Stimulated activated CD8-positive, alpha-beta memory T cell treated with anti-CD3 and anti-CD28 coated beads, Interleukin-4, amount 100 ng/mL, for 1 hour (primary cell): ENCODE data around the gene ADK.
"Not testable (repeated sequence)": the region's sequence is repeated elsewhere in the genome, so short reads cannot be mapped to it uniquely, and the experiment has no call there.

Source experiments
- DNase-seq, 2 donors: peaks; one replicate each; pipeline ENCODE4 v3.0.0-alpha.2; 2020; ENCODE audit warnings: low read depth in 2 of 2, low spot score in 1 of 2

The ADK gene

DNA sequence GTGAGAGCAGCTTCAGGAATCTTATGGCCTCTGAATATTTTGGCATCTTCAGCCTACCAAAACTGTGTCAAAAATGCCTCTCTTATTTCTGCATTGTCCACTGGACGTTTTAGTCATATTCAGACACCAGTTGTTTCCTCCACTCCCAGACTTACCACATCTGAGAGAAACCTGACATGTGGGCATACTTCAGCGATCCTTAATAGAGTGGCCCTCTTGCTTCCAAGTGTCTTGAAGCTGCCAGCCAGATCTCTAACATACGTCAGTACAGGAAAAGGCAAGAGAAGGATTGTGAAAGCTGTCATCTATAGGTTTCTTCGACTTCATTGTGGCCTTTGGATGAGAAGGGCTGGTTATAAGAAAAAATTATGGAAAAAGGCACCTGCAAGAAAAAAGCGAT, 376.6 kb downstream of the ADK start:
- DNase-seq = not testable (repeated sequence)

- no peak for DNase-seq
Measured at GRCh38 chr10:74529205-74529604, 378.2 kb downstream of the ADK start.

GRCh38 chr10:74530981-74531380, 380.0 kb downstream of the ADK start:
- DNase-seq = no peak

DNA sequence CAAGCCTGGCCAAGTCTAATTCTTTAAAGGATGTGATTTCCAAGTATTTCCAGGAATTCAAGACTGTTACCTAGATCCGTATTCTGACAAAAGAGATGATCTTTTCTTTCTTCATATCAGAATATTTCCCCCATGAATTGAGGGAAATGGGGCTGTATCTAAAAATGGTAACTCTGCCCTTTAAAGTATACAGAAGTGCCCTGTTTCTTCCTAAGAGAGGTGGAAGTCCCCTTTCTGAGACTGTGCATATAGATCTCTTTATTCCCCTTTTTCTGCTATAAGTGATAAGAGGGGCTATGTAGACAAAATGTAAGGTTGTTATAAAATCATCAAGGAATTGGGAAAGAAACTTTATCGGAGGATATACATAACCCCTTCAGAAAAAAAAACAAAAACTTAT, 388.3 kb downstream of the ADK start:
- no peak for DNase-seq

GRCh38 chr10:74541375-74541774, 390.4 kb downstream of the ADK start:
- DNase-seq = no peak

DNA sequence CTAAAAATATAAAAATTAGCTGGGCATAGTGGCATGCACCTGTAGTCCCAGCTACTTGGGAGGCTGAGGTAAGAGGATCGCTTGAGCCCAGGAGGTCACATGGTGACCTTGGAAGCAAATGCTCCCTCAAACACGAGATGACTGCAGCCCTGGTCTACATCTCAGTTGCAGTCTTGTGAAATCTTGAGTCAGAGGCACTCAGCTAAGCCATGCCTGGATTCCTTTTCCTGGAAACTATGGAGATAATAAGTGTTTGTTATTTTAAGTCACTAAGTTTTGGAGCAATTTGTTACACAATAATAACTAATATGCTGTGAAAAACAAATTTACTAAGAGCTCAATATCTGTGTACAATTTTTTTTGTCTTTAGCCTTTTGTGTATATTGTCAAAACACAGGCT, 391.1 kb downstream of the ADK start:
- no peak for DNase-seq

GRCh38 chr10:74543276-74543675, 392.3 kb downstream of the ADK start:
- no peak for DNase-seq

DNA sequence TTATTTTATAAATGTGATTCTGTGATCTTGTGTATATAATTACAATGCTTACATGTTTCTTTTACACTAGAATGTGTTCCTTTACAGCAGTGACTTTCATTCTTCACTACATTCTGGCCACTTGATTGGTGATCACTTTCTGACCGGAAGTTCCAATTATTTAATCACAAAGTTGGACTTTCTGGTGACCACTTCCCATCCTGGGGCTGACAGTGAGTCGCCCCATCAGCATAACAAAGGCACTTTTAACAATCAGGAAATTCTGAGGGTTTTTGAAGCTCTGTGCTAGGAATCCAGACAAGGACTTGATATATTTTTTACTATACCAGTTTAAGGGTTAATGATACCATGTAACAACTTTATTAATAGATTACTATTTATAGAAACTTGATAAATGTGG, 393.1 kb downstream of the ADK start:
- no peak for DNase-seq

GRCh38 chr10:74548676-74549075, 397.7 kb downstream of the ADK start:
- no peak for DNase-seq

DNA sequence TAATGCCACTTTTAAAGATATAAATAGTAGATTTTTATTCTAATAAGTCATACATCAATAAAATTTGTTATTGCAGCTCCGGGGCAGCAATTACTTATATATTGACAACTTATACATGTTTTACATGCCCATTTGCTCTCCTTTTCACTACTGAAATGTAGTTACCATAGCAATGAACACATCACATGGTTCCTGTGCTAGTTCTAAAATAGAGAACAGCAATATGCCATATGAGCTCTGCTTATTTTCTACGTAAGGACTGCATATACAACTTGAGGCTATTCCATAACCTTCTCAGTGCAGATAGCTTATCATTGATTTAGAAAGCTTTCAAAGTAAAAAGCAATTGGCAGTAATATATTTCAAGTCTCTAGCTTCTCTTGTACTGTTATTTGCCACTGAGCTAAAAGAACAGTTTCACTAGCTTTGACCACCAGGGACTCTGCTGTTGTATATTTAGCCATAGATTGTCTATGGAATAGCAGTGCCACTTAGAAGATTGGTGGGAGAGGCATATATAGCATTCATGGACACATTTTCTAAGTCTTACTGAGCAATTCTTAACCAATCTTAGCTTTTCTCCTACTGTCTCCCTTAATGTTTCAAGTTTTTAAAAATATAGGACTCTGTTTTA, 405.2 kb downstream of the ADK start:
- no peak for DNase-seq

DNA sequence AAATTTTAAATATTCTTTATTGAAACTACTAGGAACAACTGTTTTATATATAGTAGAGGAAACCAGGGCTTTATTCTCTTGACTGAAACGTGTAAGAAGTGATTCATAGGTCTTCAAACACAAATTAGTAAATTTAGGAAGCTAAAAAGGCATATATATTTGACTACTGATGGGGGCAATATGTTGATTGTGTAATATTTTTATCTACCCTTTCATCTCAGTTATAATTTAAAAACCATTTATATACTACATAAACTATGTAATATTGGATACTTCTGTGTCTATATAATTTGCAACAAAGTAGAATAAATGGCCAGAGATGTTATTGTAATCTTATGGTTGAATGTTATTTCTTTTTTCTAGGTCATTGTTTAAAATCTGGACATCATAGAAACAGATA, 406.1 kb downstream of the ADK start:
- no peak for DNase-seq

DNA sequence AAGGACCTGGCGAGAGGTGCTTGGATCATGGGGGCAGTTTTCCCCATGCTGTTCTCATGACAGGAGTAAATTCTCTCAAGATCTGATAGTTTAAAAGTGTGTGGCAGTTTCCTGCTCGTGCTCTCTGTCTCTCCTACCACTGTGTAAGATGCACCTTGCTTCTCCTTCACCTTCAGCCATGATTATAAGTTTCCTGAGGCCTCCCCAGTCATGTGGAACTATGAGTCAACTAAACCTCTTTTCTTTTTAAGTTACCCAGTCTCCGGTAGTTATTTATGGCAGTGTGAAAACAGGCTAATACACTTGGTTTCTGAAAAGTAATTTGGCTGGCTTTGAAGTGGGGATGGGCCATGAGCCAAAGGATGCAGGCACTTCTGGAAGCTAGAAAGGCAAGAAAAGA, 407.4 kb downstream of the ADK start:
- DNase-seq = no peak

DNA sequence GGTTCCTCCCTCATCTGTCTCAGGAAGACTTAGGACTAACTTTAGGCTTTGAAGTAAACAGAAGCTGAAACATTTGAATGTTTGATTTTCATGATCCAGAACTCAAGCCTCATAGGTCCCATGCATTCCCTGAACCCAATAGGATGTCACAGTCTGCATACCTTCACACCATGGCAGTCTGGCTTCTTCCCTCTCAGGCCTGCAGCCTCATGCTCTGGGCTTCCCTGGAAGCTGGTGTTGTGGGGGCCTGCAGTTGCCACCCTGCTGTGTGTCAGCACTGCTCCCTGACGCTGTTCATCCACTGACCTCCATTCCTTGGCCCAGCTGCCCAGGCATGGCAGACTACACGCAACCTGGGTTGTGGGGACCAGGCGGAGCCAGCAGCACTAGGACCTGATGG, 407.9 kb downstream of the ADK start:
- DNase-seq = no peak

DNA sequence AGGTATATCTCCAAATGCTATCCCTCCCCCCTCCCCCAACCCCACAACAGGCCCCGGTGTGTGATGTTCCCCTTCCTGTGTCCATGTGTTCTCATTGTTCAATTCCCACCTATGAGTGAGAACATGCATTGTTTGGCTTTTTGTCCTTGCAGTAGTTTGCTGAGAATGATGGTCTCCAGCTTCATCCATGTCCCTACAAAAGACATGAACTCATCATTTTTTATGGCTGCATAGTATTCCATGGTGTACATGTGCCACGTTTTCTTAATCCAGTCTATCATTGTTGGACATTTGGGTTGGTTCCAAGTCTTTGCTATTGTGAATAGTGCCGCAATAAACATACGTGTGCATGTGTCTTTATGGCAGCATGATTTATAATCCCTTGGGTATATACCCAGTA, 417.9 kb downstream of the ADK start:
- not testable (repeated sequence) for DNase-seq

DNA sequence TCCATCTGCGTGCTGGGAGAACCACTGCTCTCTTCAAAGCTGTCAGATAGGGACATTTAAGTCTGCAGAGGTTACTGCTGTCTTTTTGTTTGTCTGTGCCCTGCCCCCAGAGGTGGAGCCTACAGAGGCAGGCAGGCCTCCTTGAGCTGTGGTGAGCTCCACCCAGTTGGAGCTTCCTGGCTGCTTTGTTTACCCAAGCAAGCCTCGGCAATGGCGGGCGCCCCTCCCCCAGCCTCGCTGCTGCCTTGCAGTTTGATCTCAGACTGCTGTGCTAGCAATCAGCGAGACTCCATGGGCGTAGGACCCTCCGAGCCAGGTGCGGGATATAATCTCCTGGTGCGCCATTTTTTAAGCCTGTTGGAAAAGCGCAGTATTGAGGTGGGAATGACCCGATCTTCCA, 422.5 kb downstream of the ADK start:
- DNase-seq = not testable (repeated sequence)

DNA sequence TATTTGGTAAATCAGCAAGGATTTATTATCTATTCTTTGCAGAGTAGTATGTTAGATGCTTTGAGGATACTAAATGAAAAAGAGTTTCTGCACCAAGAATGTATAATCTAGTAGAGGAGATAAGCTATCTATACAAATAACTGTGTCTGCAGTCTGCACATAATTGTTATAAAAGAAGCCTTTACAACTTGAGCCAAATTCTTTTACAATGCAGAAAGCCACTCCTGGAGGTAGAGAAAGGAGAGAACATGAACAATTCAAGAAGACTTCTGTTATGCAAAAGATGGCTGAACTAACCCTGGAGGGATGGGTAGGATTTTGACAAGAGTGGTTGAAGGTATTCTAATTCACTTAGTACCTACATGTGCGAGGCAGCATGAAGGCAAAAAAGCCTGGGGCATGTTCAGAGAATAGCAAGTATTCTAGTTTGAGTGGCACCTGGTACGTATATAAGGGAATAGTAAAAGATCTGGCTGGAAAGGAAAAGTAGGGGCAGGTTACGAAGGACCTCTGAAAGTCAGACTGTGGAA, 424.2 kb downstream of the ADK start:
- no peak for DNase-seq

DNA sequence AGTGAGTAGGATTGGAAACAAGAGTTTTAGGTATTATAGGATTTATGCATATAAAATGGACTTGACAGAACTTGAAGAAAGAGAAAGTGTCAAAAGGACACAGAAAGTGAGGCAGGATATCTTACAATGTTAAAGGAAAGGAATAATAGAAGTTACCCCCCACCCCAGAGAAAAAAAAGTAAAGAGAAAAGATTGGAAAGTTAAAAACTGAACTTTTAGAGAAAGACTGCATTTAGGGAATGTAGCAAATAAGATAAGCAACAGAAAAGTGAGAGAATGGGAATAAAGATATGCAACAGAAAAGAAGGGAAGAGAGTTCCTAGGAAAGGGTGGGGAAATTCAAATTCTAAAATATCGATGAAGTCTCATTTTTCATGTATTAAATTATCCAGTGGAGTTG, 424.9 kb downstream of the ADK start:
- no peak for DNase-seq

GRCh38 chr10:74576586-74576985, 425.6 kb downstream of the ADK start:
- no peak for DNase-seq

GRCh38 chr10:74580438-74580837, 429.4 kb downstream of the ADK start:
- not testable (repeated sequence) for DNase-seq

DNA sequence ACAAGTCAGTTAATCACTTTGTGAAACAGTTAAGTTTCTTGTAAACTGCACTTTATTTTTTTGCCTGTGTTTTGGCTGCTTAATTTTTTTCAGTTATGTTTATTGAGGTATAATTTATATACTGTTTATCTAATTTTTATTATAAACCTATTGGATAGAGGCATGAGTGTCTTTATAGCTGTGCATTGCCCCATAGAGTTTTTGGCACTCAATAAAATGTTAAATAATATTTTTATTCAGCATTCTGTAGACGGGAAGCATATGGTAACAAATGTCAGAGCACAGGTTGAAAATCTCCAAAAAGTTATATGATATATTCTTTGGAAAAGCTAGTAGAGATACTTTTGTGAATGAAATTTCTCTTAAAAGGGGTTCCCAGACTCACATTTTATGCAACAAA, 431.5 kb downstream of the ADK start:
- DNase-seq = no peak

DNA sequence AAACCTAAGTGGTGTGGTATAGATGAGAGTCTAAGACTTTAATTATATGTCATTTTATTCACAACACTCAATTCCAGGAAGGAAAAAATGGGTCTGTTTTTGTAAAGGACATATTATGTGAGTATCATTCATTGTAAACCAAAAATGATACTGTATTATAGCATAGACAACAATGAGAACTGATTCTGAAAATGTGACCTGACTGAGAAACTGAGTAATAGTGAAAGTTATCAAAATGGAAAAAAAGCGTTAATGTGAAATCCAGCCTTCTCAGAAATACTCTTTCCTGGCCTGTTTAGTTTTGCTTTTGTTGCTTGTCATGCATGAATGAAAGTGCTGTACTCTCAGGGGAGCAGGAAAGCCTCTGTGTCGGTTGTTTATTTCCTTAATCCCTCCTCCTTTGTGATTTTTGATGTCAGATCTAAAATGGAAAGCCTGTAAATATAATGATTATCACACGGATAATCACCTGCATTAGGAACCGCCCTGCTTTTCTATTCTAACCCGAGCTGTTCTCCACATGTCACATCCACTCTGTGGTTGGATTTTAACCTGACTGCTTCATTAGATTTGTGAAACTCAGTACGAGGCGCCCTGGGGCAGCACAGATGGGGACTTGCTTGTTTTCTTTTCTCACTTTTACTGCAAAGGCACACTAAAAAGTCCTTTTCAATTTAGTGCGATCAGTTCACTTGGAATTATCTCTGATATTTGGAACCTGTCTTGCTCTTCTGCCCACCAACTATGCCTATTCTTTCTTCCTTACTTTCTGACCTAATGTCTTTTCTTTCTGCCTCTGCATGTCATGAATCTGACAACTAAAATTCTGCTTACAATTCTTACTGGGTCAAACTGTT, 434.4 kb downstream of the ADK start:
- DNase-seq = no peak

- peak in 1 of 2 donors; percentile 21 for DNase-seq
Measured at GRCh38 chr10:74586088-74586585, 435.1 kb downstream of the ADK start.
